Activated CD4-positive, alpha-beta T cell treated with anti-CD3 and anti-CD28 coated beads for 36 hours (primary cell): ENCODE measurements around the gene TP53INP2. TPM values are rescaled to one million over a fixed set of nuclear protein-coding genes. Genes with fewer than 3 reads are reported as not detected.

ENCODE experiments used
- ATAC-seq: fragments of 200-7000 bp; cut with Tn5 transposase; one replicate; pipeline ENCODE4 v1.10.0; 2021; ENCODE audit warnings: mild to moderate bottlenecking, moderate library complexity
- CTCF ChIA-PET: fragments of 350-600 bp; sonication (Branson Sonifier 250); formaldehyde crosslinking; loops from one replicate; lab custom pipeline; 2021; ENCODE audit warnings: antibody characterized with exemption; lab: Charles Lee
- POLR2A ChIA-PET: fragments of 350-600 bp; sonication (Branson Sonifier 250); formaldehyde crosslinking; loops from one replicate; lab custom pipeline; 2021; ENCODE audit warnings: antibody characterized with exemption, inconsistent platforms; lab: Charles Lee
- DNase-seq: peaks from one replicate; pipeline ENCODE4 v3.0.0-alpha.2; 2020
- H3K27ac Mint-ChIP-seq: one replicate; pipeline ENCODE4 v1.8.0; 2021; ENCODE audit warnings: mixed read lengths
- H3K27me3 Mint-ChIP-seq: one replicate; pipeline ENCODE4 v1.8.0; 2021; ENCODE audit warnings: mixed read lengths
- H3K36me3 Mint-ChIP-seq: one replicate; pipeline ENCODE4 v1.8.0; 2021; ENCODE audit warnings: low read depth, mixed read lengths
- H3K4me1 Mint-ChIP-seq: one replicate; pipeline ENCODE4 v1.8.0; 2021; ENCODE audit warnings: mixed read lengths
- H3K4me3 Mint-ChIP-seq: one replicate; pipeline ENCODE4 v1.8.0; 2021; ENCODE audit warnings: mild to moderate bottlenecking, moderate library complexity, mixed read lengths
- H3K9me3 Mint-ChIP-seq: one replicate; pipeline ENCODE4 v1.8.0; 2021; ENCODE audit warnings: low read depth, mixed read lengths
- intact Hi-C, 2 experiments: fragments of 100-400 bp; cut with DNase I in 1 of 2; cut with micrococcal nuclease in 1 of 2; formaldehyde crosslinking; loops; one replicate each; pipeline versions ENCODE4 v1.14.2 to v1.15.1; 2022 to 2024; cut with DNase I, micrococcal nuclease
- total RNA-seq, 2 experiments: library from RNA; stranded (reverse); gene quantifications; one replicate each; pipeline ENCODE4 v1.2.3, GENCODE V29; 2021

The TP53INP2 gene
- total RNA-seq, 2 experiments from 2014 or later: 2.2 to 2.3 TPM

DNA sequence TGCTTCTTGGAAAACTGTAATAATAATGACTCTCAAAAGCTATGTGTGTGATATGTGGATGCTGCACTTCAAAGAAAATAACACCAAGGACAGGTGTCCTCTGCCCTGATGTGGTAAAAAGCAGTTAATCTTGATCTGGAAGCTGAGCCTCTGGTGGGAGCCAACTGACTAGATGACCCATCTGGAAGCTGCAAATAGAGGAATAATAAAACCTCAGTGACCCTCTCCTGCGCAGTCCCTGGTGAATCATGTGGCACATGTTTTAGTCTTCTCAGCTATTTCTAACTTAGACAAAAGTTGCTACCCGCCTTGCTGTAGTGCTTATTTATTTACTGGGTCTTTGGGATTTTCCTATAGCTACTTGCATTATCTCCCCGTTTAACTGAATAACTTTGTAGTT is 47.3 kb downstream of the TP53INP2 start:
- Mint-ChIP-seq H3K36me3 (peaks cover 32% of the 10 kb centered on the region), H3K27ac (no peak overlapping the region), H3K27me3 (no peaks in the 10 kb centered on the region), H3K4me1 (peaks cover 14% of the 10 kb centered on the region), H3K9me3 (no peaks in the 10 kb centered on the region), H3K4me3 (no peak overlapping the region)
- intact Hi-C loops: no loop called here
- ATAC-seq: no peak
- POLR2A ChIA-PET: interaction anchor here (1.0 kb wide), 1 partner anchor 18 kb away, joined by 4 read pairs; no protein-coding TSS in a partner anchor
- CTCF ChIA-PET: interaction anchor here (1.0 to 1.1 kb wide), 2 partner anchors 16 to 18 kb away, joined by 4 to 5 read pairs; no protein-coding TSS in a partner anchor
- DNase-seq: no peak

GRCh38 chr20:34753706-34754461 is 49.7 kb downstream of the TP53INP2 start:
- DNase-seq (no peak), ATAC-seq (no peak)
- Mint-ChIP-seq H3K4me3 (no peak overlapping the region), H3K4me1 (peaks cover 4% of the 10 kb centered on the region), H3K27me3 (no peaks in the 10 kb centered on the region), H3K27ac (no peak overlapping the region), H3K36me3 (peaks cover 45% of the 10 kb centered on the region), H3K9me3 (no peaks in the 10 kb centered on the region)
- ChIA-PET POLR2A (no interaction called here), CTCF (interaction anchor here (1.0 to 2.1 kb wide), 3 partner anchors 13 to 442 kb away, joined by 4 to 7 read pairs (median 5); no protein-coding TSS in a partner anchor)
- intact Hi-C loops: no loop called here

- ChIA-PET CTCF (interaction anchor here (1.3 to 2.1 kb wide), 2 partner anchors 12 to 15 kb away, joined by 5 to 7 read pairs; no protein-coding TSS in a partner anchor), POLR2A (no interaction called here)
- DNase-seq: no peak
- Mint-ChIP-seq H3K9me3 (no peaks in the 10 kb centered on the region), H3K27ac (no peak overlapping the region), H3K36me3 (peaks cover 46% of the 10 kb centered on the region), H3K4me1 (peaks cover 4% of the 10 kb centered on the region), H3K27me3 (no peaks in the 10 kb centered on the region), H3K4me3 (no peak overlapping the region)
- no peak for ATAC-seq
- intact Hi-C loops: no loop called here
Observed at GRCh38 chr20:34754611-34755010, 50.5 kb downstream of the TP53INP2 start.

GRCh38 chr20:34755367-34755766 is 51.2 kb downstream of the TP53INP2 start:
- peaks cover 4% of the 10 kb centered on the region for H3K4me1 Mint-ChIP-seq
- ATAC-seq (no peak), DNase-seq (no peak)
- H3K27me3 Mint-ChIP-seq: no peaks in the 10 kb centered on the region
- intact Hi-C loops: no loop called here
- POLR2A ChIA-PET: no interaction called here
- no peak overlapping the region for H3K4me3 Mint-ChIP-seq
- H3K36me3 Mint-ChIP-seq: peaks cover 41% of the 10 kb centered on the region
- CTCF ChIA-PET: interaction anchor here (2.1 kb wide), 1 partner anchor 15 kb away, joined by 7 read pairs; no protein-coding TSS in a partner anchor
- no peak overlapping the region for H3K27ac Mint-ChIP-seq
- no peaks in the 10 kb centered on the region for H3K9me3 Mint-ChIP-seq

DNA sequence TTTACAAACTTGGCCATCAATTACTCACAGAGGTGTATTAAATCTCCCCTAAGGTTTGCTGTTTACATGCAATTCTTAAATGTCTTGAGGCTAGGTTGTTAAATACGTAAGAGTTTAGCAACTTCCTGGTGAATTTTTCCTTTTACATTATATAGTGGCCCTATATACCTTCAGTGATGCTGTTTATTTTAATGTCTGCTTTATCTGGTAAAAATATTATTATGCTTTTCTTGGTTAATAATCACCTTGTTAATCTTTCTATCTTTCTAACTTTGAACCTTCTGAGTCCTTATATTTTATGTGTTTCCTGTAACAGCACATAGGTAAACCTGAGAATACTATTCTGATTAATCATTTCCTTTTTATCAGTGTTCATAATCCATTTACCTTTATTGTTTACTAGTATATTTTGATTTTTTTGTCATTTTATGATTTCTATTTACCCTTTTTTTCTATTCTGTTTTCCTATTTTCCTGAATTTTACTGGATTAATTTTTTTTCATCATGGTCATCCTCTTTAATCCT is 57.9 kb downstream of the TP53INP2 start:
- H3K4me1 Mint-ChIP-seq: no peaks in the 10 kb centered on the region
- H3K36me3 Mint-ChIP-seq: peaks cover 34% of the 10 kb centered on the region
- ChIA-PET CTCF (interaction anchor here (1.4 to 2.2 kb wide), 3 partner anchors 13 to 449 kb away, joined by 3 to 6 read pairs (median 6); no protein-coding TSS in a partner anchor), POLR2A (no interaction called here)
- no peak overlapping the region for H3K27ac Mint-ChIP-seq
- H3K27me3 Mint-ChIP-seq: no peaks in the 10 kb centered on the region
- no peak overlapping the region for H3K4me3 Mint-ChIP-seq
- ATAC-seq (no peak), DNase-seq (no peak)
- intact Hi-C loops: loop anchor here in 1 of 2 experiments (10.0 kb wide), 1 partner anchor 577 kb away; no protein-coding TSS in a partner anchor
- no peaks in the 10 kb centered on the region for H3K9me3 Mint-ChIP-seq

Other genes starting within 250 kb of the TP53INP2 start
- 100 to 1,000 TPM in 1 of 2 experiments, 10 to 100 TPM in 1; 83.5 to 122 TPM for gene DYNLRB1, start 187.9 kb upstream of the TP53INP2 start, total RNA-seq
- 1 to 10 TPM; 2.5 to 2.7 TPM for gene MAP1LC3A, start 145.6 kb upstream of the TP53INP2 start, total RNA-seq
- gene PIGU, start 27.3 kb upstream of the TP53INP2 start, total RNA-seq: 10 to 100 TPM; 21.1 to 28.2 TPM
- 10 to 100 TPM; 20.3 to 31.1 TPM for gene NCOA6, start 121.3 kb downstream of the TP53INP2 start, total RNA-seq
- gene GGT7, start 168.5 kb downstream of the TP53INP2 start, total RNA-seq: 10 to 100 TPM; 12.7 to 15.0 TPM
- gene ACSS2, start 172.3 kb downstream of the TP53INP2 start, total RNA-seq: 10 to 100 TPM; 29.9 to 35.1 TPM